ENCODE measurements around the gene MRPS18C.

DNA sequence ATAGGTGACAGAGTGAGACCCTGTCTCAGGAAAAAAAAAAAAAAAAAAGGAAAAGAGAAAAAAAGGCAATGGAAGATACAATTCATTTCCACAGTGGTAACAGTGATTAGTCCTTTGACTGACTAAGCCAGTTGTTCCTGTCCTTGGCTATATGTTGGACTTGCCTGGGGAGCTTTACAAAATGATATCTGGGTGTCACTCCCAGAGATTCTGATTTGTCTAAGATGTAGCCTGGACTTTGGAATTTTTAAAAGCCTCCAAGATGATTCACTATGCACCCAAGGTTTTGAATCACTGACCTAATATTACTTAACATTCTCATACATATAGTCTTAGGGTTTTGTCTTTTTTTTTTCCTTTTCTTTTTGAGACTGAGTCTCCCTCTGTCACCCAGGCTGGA is 17.1 kb upstream of the MRPS18C start:
- TF ChIP-seq POLR2A (IDR thresholded peaks at IDR 0.05; ENCODE audit: low read length) (no peak), MAFK (IDR thresholded peaks at IDR 0.05; ENCODE audit: partially characterized antibody) (no peak), EP300 (IDR thresholded peaks at IDR 0.05) (no peak), POLR2AphosphoS2 (conservative IDR thresholded peaks at IDR 0.05; ENCODE audit: low read length) (no peak), CHD2 (IDR thresholded peaks at IDR 0.05; ENCODE audit: low read length, partially characterized antibody) (no peak)
- TF ChIP-seq, protein P1, sequence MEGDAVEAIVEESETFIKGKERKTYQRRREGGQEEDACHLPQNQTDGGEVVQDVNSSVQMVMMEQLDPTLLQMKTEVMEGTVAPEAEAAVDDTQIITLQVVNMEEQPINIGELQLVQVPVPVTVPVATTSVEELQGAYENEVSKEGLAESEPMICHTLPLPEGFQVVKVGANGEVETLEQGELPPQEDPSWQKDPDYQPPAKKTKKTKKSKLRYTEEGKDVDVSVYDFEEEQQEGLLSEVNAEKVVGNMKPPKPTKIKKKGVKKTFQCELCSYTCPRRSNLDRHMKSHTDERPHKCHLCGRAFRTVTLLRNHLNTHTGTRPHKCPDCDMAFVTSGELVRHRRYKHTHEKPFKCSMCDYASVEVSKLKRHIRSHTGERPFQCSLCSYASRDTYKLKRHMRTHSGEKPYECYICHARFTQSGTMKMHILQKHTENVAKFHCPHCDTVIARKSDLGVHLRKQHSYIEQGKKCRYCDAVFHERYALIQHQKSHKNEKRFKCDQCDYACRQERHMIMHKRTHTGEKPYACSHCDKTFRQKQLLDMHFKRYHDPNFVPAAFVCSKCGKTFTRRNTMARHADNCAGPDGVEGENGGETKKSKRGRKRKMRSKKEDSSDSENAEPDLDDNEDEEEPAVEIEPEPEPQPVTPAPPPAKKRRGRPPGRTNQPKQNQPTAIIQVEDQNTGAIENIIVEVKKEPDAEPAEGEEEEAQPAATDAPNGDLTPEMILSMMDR (IDR thresholded peaks at IDR 0.05), result no peak
- TF ChIP-seq, protein P2, sequence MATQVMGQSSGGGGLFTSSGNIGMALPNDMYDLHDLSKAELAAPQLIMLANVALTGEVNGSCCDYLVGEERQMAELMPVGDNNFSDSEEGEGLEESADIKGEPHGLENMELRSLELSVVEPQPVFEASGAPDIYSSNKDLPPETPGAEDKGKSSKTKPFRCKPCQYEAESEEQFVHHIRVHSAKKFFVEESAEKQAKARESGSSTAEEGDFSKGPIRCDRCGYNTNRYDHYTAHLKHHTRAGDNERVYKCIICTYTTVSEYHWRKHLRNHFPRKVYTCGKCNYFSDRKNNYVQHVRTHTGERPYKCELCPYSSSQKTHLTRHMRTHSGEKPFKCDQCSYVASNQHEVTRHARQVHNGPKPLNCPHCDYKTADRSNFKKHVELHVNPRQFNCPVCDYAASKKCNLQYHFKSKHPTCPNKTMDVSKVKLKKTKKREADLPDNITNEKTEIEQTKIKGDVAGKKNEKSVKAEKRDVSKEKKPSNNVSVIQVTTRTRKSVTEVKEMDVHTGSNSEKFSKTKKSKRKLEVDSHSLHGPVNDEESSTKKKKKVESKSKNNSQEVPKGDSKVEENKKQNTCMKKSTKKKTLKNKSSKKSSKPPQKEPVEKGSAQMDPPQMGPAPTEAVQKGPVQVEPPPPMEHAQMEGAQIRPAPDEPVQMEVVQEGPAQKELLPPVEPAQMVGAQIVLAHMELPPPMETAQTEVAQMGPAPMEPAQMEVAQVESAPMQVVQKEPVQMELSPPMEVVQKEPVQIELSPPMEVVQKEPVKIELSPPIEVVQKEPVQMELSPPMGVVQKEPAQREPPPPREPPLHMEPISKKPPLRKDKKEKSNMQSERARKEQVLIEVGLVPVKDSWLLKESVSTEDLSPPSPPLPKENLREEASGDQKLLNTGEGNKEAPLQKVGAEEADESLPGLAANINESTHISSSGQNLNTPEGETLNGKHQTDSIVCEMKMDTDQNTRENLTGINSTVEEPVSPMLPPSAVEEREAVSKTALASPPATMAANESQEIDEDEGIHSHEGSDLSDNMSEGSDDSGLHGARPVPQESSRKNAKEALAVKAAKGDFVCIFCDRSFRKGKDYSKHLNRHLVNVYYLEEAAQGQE (IDR thresholded peaks at IDR 0.05), result no peak
- TF ChIP-seq, protein P3, sequence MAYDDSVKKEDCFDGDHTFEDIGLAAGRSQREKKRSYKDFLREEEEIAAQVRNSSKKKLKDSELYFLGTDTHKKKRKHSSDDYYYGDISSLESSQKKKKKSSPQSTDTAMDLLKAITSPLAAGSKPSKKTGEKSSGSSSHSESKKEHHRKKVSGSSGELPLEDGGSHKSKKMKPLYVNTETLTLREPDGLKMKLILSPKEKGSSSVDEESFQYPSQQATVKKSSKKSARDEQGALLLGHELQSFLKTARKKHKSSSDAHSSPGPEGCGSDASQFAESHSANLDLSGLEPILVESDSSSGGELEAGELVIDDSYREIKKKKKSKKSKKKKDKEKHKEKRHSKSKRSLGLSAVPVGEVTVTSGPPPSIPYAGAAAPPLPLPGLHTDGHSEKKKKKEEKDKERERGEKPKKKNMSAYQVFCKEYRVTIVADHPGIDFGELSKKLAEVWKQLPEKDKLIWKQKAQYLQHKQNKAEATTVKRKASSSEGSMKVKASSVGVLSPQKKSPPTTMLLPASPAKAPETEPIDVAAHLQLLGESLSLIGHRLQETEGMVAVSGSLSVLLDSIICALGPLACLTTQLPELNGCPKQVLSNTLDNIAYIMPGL (CRISPR knock-in tag; IDR thresholded peaks at IDR 0.05; ENCODE audit: borderline replicate concordance), result no peak
- TF ChIP-seq, protein P4, sequence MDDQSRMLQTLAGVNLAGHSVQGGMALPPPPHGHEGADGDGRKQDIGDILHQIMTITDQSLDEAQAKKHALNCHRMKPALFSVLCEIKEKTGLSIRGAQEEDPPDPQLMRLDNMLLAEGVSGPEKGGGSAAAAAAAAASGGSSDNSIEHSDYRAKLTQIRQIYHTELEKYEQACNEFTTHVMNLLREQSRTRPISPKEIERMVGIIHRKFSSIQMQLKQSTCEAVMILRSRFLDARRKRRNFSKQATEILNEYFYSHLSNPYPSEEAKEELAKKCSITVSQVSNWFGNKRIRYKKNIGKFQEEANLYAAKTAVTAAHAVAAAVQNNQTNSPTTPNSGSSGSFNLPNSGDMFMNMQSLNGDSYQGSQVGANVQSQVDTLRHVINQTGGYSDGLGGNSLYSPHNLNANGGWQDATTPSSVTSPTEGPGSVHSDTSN (IDR thresholded peaks at IDR 0.05), result no peak
